Glutamatergic neuron (in vitro differentiated cells): ENCODE measurements around the gene GPR32. TPM values are rescaled to one million over a fixed set of nuclear protein-coding genes. Genes with fewer than 3 reads are reported as not detected.
A peak's percentile ranks its signal among the peaks of the same experiment; 100 is the strongest.

Experiments
- DNase-seq: peaks from one replicate; pipeline ENCODE4 v3.0.0; 2022
- H3K27ac Mint-ChIP-seq: one replicate; pipeline ENCODE4 v1.8.0; 2020; ENCODE audit warnings: mild to moderate bottlenecking, mixed read lengths, inconsistent platforms; ENCODE audit not compliant: unreplicated experiment
- H3K27me3 Mint-ChIP-seq: one replicate; pipeline ENCODE4 v1.8.0; 2020; ENCODE audit warnings: mild to moderate bottlenecking, moderate library complexity, mixed read lengths, inconsistent platforms; ENCODE audit not compliant: unreplicated experiment
- H3K36me3 Mint-ChIP-seq: one replicate; pipeline ENCODE4 v1.8.0; 2020; ENCODE audit warnings: mild to moderate bottlenecking, mixed read lengths, inconsistent platforms; ENCODE audit not compliant: unreplicated experiment
- H3K4me1 Mint-ChIP-seq: one replicate; pipeline ENCODE4 v1.8.0; 2020; ENCODE audit warnings: mild to moderate bottlenecking, low read depth, mixed read lengths, inconsistent platforms; ENCODE audit not compliant: unreplicated experiment
- H3K4me3 Mint-ChIP-seq: one replicate; pipeline ENCODE4 v1.8.0; 2020; ENCODE audit warnings: mild to moderate bottlenecking, mixed read lengths, inconsistent platforms; ENCODE audit not compliant: unreplicated experiment
- H3K9me3 Mint-ChIP-seq: one replicate; pipeline ENCODE4 v1.8.0; 2020; ENCODE audit warnings: mild to moderate bottlenecking, moderate library complexity, mixed read lengths, inconsistent platforms; ENCODE audit not compliant: unreplicated experiment
- total RNA-seq: library from RNA; stranded (reverse); fragmentation: NEBNext Ultra II Directional; extraction: Animal tissue kit (Norgen Biotek cat#: 25700); gene quantifications from one replicate; pipeline ENCODE4 v1.2.1, GENCODE V29; 2021; ENCODE audit not compliant: unreplicated experiment
- TF ChIP-seq, protein P1 (sequence below): fragments of 200-600 bp; sonication (generic); IDR thresholded peaks from one replicate; pipeline ENCODE4 v1.5.0; 2021; ENCODE audit not compliant: partially characterized antibody, unreplicated experiment

The GPR32 gene
- total RNA-seq, 1 donor from 2014 or later: not detected

DNA sequence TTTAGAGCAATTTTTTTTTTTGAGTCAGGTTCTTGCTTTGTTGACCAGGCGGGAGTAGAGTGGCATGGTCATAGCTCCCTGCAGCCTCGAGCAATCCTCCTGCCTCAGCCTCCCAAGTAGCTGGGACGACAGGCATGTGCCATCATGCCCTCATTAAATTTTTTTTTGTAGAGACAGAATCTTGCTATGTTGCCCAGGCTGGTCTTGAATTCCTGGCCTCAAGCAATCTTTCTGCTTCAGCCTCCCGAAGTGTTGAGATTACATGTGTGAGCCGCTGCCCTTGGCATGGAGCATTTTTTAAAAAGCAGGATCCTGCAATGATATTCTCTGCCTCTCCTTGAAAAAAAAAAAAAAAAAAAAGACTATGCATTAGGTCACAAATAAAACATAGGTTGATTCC lies 5.9 kb downstream of the GPR32 start:
- Mint-ChIP-seq H3K27ac (no peak overlapping the region), H3K4me1 (peaks cover 20% of the 10 kb centered on the region), H3K9me3 (peaks cover 10% of the 10 kb centered on the region), H3K36me3 (peaks cover 5% of the 10 kb centered on the region), H3K4me3 (no peak overlapping the region), H3K27me3 (peaks cover 17% of the 10 kb centered on the region)
- TF ChIP-seq, protein P1, sequence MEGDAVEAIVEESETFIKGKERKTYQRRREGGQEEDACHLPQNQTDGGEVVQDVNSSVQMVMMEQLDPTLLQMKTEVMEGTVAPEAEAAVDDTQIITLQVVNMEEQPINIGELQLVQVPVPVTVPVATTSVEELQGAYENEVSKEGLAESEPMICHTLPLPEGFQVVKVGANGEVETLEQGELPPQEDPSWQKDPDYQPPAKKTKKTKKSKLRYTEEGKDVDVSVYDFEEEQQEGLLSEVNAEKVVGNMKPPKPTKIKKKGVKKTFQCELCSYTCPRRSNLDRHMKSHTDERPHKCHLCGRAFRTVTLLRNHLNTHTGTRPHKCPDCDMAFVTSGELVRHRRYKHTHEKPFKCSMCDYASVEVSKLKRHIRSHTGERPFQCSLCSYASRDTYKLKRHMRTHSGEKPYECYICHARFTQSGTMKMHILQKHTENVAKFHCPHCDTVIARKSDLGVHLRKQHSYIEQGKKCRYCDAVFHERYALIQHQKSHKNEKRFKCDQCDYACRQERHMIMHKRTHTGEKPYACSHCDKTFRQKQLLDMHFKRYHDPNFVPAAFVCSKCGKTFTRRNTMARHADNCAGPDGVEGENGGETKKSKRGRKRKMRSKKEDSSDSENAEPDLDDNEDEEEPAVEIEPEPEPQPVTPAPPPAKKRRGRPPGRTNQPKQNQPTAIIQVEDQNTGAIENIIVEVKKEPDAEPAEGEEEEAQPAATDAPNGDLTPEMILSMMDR: no peak
- no peak for DNase-seq

DNA sequence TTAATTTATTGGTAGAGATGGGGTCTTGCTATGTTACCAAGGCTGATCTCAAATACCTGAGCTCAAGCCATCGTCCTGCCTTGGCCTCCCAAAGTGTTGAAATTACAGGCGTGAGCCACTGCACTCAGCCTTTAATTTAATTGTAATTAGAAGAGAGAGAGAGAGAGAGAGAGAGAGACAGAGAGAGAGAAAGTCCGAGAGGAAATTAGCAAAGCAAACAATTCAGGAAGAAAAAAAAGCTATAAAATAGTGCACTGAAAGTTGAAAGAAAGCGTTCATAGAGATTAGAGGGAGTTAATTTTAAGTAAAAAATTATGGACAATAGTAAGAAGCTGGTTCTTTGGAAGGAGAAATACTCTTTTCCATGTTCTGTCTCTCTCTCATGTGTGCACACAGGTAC lies 7.0 kb downstream of the GPR32 start:
- Mint-ChIP-seq H3K27me3 (peaks cover 17% of the 10 kb centered on the region), H3K27ac (no peak overlapping the region), H3K4me1 (peaks cover 21% of the 10 kb centered on the region), H3K36me3 (peaks cover 5% of the 10 kb centered on the region), H3K9me3 (peaks cover 11% of the 10 kb centered on the region), H3K4me3 (peak overlapping the region; percentile 64)
- TF ChIP-seq, protein P1: no peak
- no peak for DNase-seq

DNA sequence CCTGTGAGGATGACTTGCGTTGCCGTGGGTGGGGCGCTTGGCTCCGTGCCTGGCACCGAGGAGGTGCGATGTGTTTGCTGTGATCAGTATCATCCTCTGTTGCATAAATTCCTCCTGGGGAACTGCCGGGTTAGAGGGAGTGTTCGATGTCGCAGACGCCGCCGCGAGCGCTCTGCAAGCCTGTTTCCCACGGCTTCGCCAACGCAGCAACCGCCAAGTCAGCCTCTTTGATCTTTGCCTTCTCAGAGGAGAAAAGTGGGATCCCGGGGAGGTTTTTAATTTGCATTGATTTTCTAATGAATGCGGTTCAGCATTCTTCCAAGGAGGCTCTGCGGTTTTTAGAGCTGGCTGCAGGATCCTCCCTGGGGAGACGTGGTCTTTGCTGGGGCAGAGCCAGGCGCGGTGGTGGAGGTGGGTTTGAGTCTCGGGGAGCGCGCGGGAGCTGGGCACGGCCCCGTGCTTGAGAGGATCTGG lies 7.6 kb downstream of the GPR32 start:
- Mint-ChIP-seq H3K4me3 (peak overlapping the region; percentile 67), H3K27ac (no peak overlapping the region), H3K9me3 (peaks cover 11% of the 10 kb centered on the region), H3K36me3 (peaks cover 5% of the 10 kb centered on the region), H3K27me3 (peaks cover 17% of the 10 kb centered on the region), H3K4me1 (peaks cover 21% of the 10 kb centered on the region)
- TF ChIP-seq, protein P1: no peak
- peak; percentile 64 for DNase-seq

DNA sequence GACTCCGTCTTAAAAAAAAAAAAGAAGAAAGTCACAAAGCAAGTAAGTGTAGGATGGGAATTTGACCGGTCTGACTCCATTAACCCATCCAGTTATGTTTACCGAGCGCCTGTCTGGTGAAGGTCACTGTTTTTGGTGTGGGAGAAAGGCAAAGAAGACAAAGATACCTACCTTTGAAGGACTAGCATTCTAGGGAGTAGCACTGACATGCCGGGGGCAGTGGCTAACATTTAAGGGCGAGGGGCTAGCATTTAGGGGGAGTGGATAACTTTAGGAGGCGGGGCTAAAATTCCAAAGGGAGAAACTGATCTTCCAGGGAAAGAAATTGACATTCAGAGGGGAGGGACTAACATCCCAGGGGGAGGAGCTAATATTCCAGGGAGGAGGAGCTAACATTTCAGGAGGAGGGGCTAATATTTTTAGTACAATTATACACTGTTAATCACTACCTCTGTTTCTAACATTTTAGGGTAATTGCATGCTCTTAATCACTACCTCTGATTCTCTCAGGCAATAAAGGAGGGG lies 8.7 kb downstream of the GPR32 start:
- peaks cover 11% of the 10 kb centered on the region for H3K9me3 Mint-ChIP-seq

More for the DNA sequence above, 8.7 kb downstream of the GPR32 start:
- peaks cover 21% of the 10 kb centered on the region for H3K4me1 Mint-ChIP-seq
- peaks cover 5% of the 10 kb centered on the region for H3K36me3 Mint-ChIP-seq
- peak overlapping the region; percentile 26 for H3K27ac Mint-ChIP-seq
- peaks cover 17% of the 10 kb centered on the region for H3K27me3 Mint-ChIP-seq
- TF ChIP-seq, protein P1: no peak
- H3K4me3 Mint-ChIP-seq: peak overlapping the region; percentile 18
- DNase-seq: no peak
